ENCODE data around the gene CLP1.
A peak's percentile ranks its signal among the peaks of the same experiment; 100 is the strongest.
"Not testable (repeated sequence)": the region's sequence is repeated elsewhere in the genome, so short reads cannot be mapped to it uniquely, and the experiment has no call there.

The CLP1 gene

GRCh38 chr11:57646799-57647303 lies 10.7 kb upstream of the CLP1 start:
- peaks cover 59% of the 10 kb centered on the region for H3K27me3 Mint-ChIP-seq (ENCODE audit: low read depth)
- H3K36me3 Mint-ChIP-seq (ENCODE audit: low read depth) = no peaks in the 10 kb centered on the region
- no peak overlapping the region for H3K27ac Mint-ChIP-seq
- no peaks in the 10 kb centered on the region for H3K9me3 Mint-ChIP-seq
- DNase-seq (ENCODE audit: low spot score) = no peak
- H3K4me3 Mint-ChIP-seq = no peak overlapping the region
- H3K4me1 Mint-ChIP-seq (ENCODE audit: low read depth) = peaks cover 26% of the 10 kb centered on the region

GRCh38 chr11:57647372-57647771 lies 10.2 kb upstream of the CLP1 start:
- DNase-seq (ENCODE audit: low spot score) = no peak
- peaks cover 59% of the 10 kb centered on the region for H3K27me3 Mint-ChIP-seq (ENCODE audit: low read depth)
- H3K9me3 Mint-ChIP-seq = no peaks in the 10 kb centered on the region
- H3K27ac Mint-ChIP-seq = no peak overlapping the region
- H3K4me3 Mint-ChIP-seq = no peak overlapping the region
- peaks cover 26% of the 10 kb centered on the region for H3K4me1 Mint-ChIP-seq (ENCODE audit: low read depth)
- H3K36me3 Mint-ChIP-seq (ENCODE audit: low read depth) = no peaks in the 10 kb centered on the region

- no peak for DNase-seq (ENCODE audit: low spot score)
Observed at GRCh38 chr11:57647960-57648800, 9.4 kb upstream of the CLP1 start.

GRCh38 chr11:57648801-57649735 lies 8.5 kb upstream of the CLP1 start:
- peak overlapping the region; percentile 84 for H3K4me3 Mint-ChIP-seq
- peaks cover 48% of the 10 kb centered on the region for H3K27me3 Mint-ChIP-seq (ENCODE audit: low read depth)
- no peak for DNase-seq (ENCODE audit: low spot score)
- peak overlapping the region; percentile 56 for H3K27ac Mint-ChIP-seq
- H3K4me1 Mint-ChIP-seq (ENCODE audit: low read depth) = peaks cover 33% of the 10 kb centered on the region
- H3K9me3 Mint-ChIP-seq = no peaks in the 10 kb centered on the region
- no peaks in the 10 kb centered on the region for H3K36me3 Mint-ChIP-seq (ENCODE audit: low read depth)

More at GRCh38 chr11:57647960-57648800, 9.4 kb upstream of the CLP1 start:
- no peak overlapping the region for H3K27ac Mint-ChIP-seq
- no peaks in the 10 kb centered on the region for H3K9me3 Mint-ChIP-seq
- peak overlapping the region; percentile 84 for H3K4me3 Mint-ChIP-seq
- no peaks in the 10 kb centered on the region for H3K36me3 Mint-ChIP-seq (ENCODE audit: low read depth)
- peaks cover 32% of the 10 kb centered on the region for H3K4me1 Mint-ChIP-seq (ENCODE audit: low read depth)
- peaks cover 54% of the 10 kb centered on the region for H3K27me3 Mint-ChIP-seq (ENCODE audit: low read depth)

GRCh38 chr11:57649826-57650738 lies 7.5 kb upstream of the CLP1 start, which contains the start of gene YPEL4:
YPEL4 (minus strand) TSS chr11:57649912; CDS start chr11:57647107, 2,805 bp downstream.
- Mint-ChIP-seq H3K36me3 (ENCODE audit: low read depth) (no peaks in the 10 kb centered on the region), H3K9me3 (no peaks in the 10 kb centered on the region), H3K4me3 (peak within 1 kb of the TSS; percentile 84), H3K4me1 (ENCODE audit: low read depth) (peaks cover 35% of the 10 kb centered on the region), H3K27me3 (ENCODE audit: low read depth) (peaks cover 41% of the 10 kb centered on the region), H3K27ac (peak within 1 kb of the TSS; percentile 65)
- DNase-seq (ENCODE audit: low spot score) = peak; percentile 48

GRCh38 chr11:57650739-57651090 lies 6.8 kb upstream of the CLP1 start:
- Mint-ChIP-seq H3K27me3 (ENCODE audit: low read depth) (peaks cover 39% of the 10 kb centered on the region), H3K4me1 (ENCODE audit: low read depth) (peaks cover 34% of the 10 kb centered on the region), H3K36me3 (ENCODE audit: low read depth) (no peaks in the 10 kb centered on the region), H3K4me3 (no peak overlapping the region), H3K27ac (no peak overlapping the region), H3K9me3 (no peaks in the 10 kb centered on the region)
- no peak for DNase-seq (ENCODE audit: low spot score)

- Mint-ChIP-seq H3K27me3 (ENCODE audit: low read depth) (peaks cover 32% of the 10 kb centered on the region), H3K27ac (no peak overlapping the region), H3K4me3 (no peak overlapping the region), H3K36me3 (ENCODE audit: low read depth) (no peaks in the 10 kb centered on the region), H3K4me1 (ENCODE audit: low read depth) (peaks cover 34% of the 10 kb centered on the region), H3K9me3 (no peaks in the 10 kb centered on the region)
- DNase-seq (ENCODE audit: low spot score) = no peak
Observed at GRCh38 chr11:57651408-57651807, 6.2 kb upstream of the CLP1 start.

- peak overlapping the region; percentile 3 for H3K27ac Mint-ChIP-seq
- H3K4me3 Mint-ChIP-seq = peak overlapping the region; percentile 2
- peaks cover 39% of the 10 kb centered on the region for H3K4me1 Mint-ChIP-seq (ENCODE audit: low read depth)
- H3K9me3 Mint-ChIP-seq; H3K36me3 Mint-ChIP-seq (ENCODE audit: low read depth); DNase-seq (ENCODE audit: low spot score): not testable (repeated sequence)
- peaks cover 23% of the 10 kb centered on the region for H3K27me3 Mint-ChIP-seq (ENCODE audit: low read depth)
Observed at GRCh38 chr11:57652230-57652629, 5.3 kb upstream of the CLP1 start.

GRCh38 chr11:57652662-57653061 lies 4.9 kb upstream of the CLP1 start:
- Mint-ChIP-seq H3K27me3 (ENCODE audit: low read depth) (peaks cover 19% of the 10 kb centered on the region), H3K4me1 (ENCODE audit: low read depth) (peaks cover 37% of the 10 kb centered on the region), H3K4me3 (peak overlapping the region; percentile 2), H3K9me3 (no peaks in the 10 kb centered on the region), H3K27ac (peak overlapping the region; percentile 3), H3K36me3 (ENCODE audit: low read depth) (peaks cover 2% of the 10 kb centered on the region)
- no peak for DNase-seq (ENCODE audit: low spot score)

GRCh38 chr11:57653163-57653562 lies 4.4 kb upstream of the CLP1 start:
- peaks cover 3% of the 10 kb centered on the region for H3K36me3 Mint-ChIP-seq (ENCODE audit: low read depth)
- peaks cover 14% of the 10 kb centered on the region for H3K27me3 Mint-ChIP-seq (ENCODE audit: low read depth)
- peak overlapping the region; percentile 2 for H3K4me3 Mint-ChIP-seq
- peaks cover 37% of the 10 kb centered on the region for H3K4me1 Mint-ChIP-seq (ENCODE audit: low read depth)
- H3K27ac Mint-ChIP-seq = peak overlapping the region; percentile 3
- no peak for DNase-seq (ENCODE audit: low spot score)
- H3K9me3 Mint-ChIP-seq = no peaks in the 10 kb centered on the region

- no peaks in the 10 kb centered on the region for H3K27me3 Mint-ChIP-seq (ENCODE audit: low read depth)
- no peak for DNase-seq (ENCODE audit: low spot score)
- H3K4me3 Mint-ChIP-seq = peak overlapping the region; percentile 98
- H3K36me3 Mint-ChIP-seq (ENCODE audit: low read depth) = peaks cover 25% of the 10 kb centered on the region
- H3K27ac Mint-ChIP-seq = peak overlapping the region; percentile 95
- peaks cover 26% of the 10 kb centered on the region for H3K4me1 Mint-ChIP-seq (ENCODE audit: low read depth)
- H3K9me3 Mint-ChIP-seq = no peaks in the 10 kb centered on the region
Observed at GRCh38 chr11:57656885-57657193, 723 bp upstream of the CLP1 start.

GRCh38 chr11:57658023-57658361 lies 430 bp downstream of the CLP1 start:
- Mint-ChIP-seq H3K36me3 (ENCODE audit: low read depth) (peaks cover 33% of the 10 kb centered on the region), H3K9me3 (no peaks in the 10 kb centered on the region), H3K27me3 (ENCODE audit: low read depth) (no peaks in the 10 kb centered on the region), H3K27ac (peak overlapping the region; percentile 95), H3K4me3 (peak overlapping the region; percentile 98), H3K4me1 (ENCODE audit: low read depth) (peaks cover 24% of the 10 kb centered on the region)
- no peak for DNase-seq (ENCODE audit: low spot score)

- no peak for DNase-seq (ENCODE audit: low spot score)
- H3K4me3 Mint-ChIP-seq = no peak overlapping the region
- peaks cover 33% of the 10 kb centered on the region for H3K36me3 Mint-ChIP-seq (ENCODE audit: low read depth)
- H3K9me3 Mint-ChIP-seq = no peaks in the 10 kb centered on the region
- peaks cover 23% of the 10 kb centered on the region for H3K4me1 Mint-ChIP-seq (ENCODE audit: low read depth)
- no peak overlapping the region for H3K27ac Mint-ChIP-seq
- no peaks in the 10 kb centered on the region for H3K27me3 Mint-ChIP-seq (ENCODE audit: low read depth)
Observed at GRCh38 chr11:57659669-57660068, 2.1 kb downstream of the CLP1 start.

Data from T-helper 2 cell treated with Interferon-gamma antibody and Interleukin-4, amounts not matched to agents 5 μg/mL and 100 μg/mL, for 36 hours (primary cell).